AG09309 (cell line): ENCODE data around the gene AHRR.

ENCODE experiments used
- DNase-seq: peaks from one replicate; pipeline ENCODE4 v3.0.0-alpha.2; 2010; ENCODE audit warnings: low read depth
- H3K4me3 ChIP-seq: 2 replicates; pipeline ENCODE4 v1.5.1; 2011; ENCODE audit warnings: mild to moderate bottlenecking, low read depth, low read length, moderate library complexity; ENCODE audit not compliant: control insufficient read depth
- TF ChIP-seq, protein P1 (sequence below): IDR thresholded peaks from 2 replicates; pipeline ENCODE4 v1.5.1; 2011; ENCODE audit warnings: mild to moderate bottlenecking, low read depth, low read length, inconsistent platforms; ENCODE audit not compliant: insufficient read depth, control insufficient read depth; ENCODE audit errors: missing control alignments

Gene AHRR

DNA sequence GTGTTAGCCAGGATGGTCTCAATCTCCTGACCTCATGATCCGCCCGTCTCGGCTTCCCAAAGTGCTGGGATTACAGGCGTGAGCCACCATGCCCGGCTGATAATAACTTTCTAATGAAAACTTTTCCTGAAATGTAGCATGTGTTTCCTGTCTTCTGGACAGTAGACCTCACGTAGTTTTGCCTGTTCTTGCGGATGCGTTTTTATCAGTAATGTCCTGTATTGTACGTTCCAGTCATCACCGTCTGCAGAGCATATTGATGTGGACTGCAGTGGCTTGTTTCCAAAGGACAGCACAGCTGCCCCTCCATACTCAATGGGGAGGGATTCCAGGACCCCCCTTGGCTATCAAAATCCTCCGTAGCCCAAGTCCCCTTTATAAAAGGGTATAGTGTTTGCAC is 134.3 kb downstream of the AHRR start:
- TF ChIP-seq, protein P1, sequence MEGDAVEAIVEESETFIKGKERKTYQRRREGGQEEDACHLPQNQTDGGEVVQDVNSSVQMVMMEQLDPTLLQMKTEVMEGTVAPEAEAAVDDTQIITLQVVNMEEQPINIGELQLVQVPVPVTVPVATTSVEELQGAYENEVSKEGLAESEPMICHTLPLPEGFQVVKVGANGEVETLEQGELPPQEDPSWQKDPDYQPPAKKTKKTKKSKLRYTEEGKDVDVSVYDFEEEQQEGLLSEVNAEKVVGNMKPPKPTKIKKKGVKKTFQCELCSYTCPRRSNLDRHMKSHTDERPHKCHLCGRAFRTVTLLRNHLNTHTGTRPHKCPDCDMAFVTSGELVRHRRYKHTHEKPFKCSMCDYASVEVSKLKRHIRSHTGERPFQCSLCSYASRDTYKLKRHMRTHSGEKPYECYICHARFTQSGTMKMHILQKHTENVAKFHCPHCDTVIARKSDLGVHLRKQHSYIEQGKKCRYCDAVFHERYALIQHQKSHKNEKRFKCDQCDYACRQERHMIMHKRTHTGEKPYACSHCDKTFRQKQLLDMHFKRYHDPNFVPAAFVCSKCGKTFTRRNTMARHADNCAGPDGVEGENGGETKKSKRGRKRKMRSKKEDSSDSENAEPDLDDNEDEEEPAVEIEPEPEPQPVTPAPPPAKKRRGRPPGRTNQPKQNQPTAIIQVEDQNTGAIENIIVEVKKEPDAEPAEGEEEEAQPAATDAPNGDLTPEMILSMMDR = no peak
- H3K4me3 ChIP-seq = no peak overlapping the region
- DNase-seq = no peak

GRCh38 chr5:456351-457194 is 135.1 kb downstream of the AHRR start:
- no peak for DNase-seq
- TF ChIP-seq, protein P1 = no peak
- H3K4me3 ChIP-seq = no peak overlapping the region

- TF ChIP-seq, protein P1 = no peak
- no peak for DNase-seq
- H3K4me3 ChIP-seq = no peak overlapping the region
These were observed 135.9 kb downstream of the AHRR start for GRCh38 chr5:457195-457961.

- DNase-seq = no peak
- TF ChIP-seq, protein P1 = no peak
- no peak overlapping the region for H3K4me3 ChIP-seq
These were observed 137.2 kb downstream of the AHRR start for GRCh38 chr5:458547-459353.

DNA sequence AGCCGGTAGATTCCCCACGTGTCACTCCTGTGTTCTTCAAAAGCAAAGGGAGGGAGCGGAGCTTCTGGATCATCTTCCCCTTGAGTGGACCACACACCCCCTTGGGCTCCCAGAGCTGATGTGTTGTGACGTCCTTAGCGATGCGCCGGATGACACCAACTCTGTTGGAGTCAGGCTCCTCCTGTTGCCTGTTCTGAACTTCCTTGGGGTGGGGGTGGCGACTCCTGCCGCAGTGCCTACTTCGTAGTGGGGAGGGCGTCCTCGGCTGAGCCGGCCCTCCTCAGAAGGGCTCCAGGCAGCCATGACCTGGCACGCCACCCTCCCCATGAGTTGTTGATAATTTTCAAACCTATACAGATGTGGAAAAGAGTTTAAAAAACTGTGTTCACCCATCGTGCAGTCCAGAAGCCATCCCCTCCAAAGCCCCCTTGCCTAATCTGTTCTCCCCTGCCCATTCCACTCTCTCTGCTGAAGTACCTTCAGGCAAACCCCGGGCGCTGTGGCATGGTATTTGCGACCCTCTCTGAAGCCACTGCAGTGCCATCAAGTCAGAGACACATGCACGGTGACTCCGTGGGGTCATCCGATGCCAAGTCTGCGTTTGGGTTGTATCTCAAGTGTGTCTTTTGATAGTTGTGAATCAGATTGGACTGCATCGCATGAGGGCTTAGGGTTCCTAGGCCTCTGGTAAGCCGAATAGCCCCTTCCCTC is 138.2 kb downstream of the AHRR start:
- DNase-seq = no peak
- TF ChIP-seq, protein P1 = no peak
- no peak overlapping the region for H3K4me3 ChIP-seq

DNA sequence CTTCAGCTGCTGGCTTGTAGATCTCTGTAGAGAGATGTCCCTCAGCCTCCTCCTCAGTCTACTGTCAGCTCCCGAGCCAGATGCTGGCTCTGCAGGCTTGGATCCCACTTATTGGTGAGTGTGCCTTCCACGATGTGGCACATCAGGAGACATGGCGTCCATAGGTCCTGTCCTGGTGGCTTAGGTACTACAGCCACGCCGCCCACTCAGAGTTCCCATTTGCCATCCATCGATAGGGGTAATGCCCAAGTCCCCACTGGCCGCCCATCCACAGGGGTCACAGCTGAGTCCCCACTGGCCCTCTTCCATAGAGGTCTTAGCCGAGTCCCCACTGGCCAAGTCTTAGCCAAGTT is 138.7 kb downstream of the AHRR start:
- H3K4me3 ChIP-seq = no peak overlapping the region
- TF ChIP-seq, protein P1 = no peak
- DNase-seq = no peak
